WTC11 (cell line): Measurements from ENCODE around the gene DUOX2. TPM values are rescaled to one million over a fixed set of nuclear protein-coding genes. Genes with fewer than 3 reads are reported as not detected.

ENCODE experiments used
- ATAC-seq: fragments of 200-7000 bp; cut with Tn5 transposase; 2 replicates; pipeline ENCODE4 v1.10.0; 2021; ENCODE audit warnings: mild to moderate bottlenecking, moderate library complexity
- CTCF ChIA-PET: fragments of 300-600 bp; sonication (Branson Sonifier 250); formaldehyde crosslinking; loops from one replicate; lab custom pipeline; 2021; ENCODE audit warnings: antibody characterized with exemption; lab: Charles Lee
- POLR2A ChIA-PET: fragments of 350-600 bp; sonication (Branson Sonifier 250); formaldehyde crosslinking; loops from one replicate; lab custom pipeline; 2021; ENCODE audit warnings: antibody characterized with exemption; lab: Charles Lee
- DNase-seq: peaks from one replicate; pipeline ENCODE4 v3.0.0; 2021; ENCODE audit warnings: low spot score
- H3K27ac Mint-ChIP-seq: 2 replicates; pipeline ENCODE4 v1.8.0; 2021; ENCODE audit warnings: mixed read lengths
- H3K27me3 Mint-ChIP-seq: 2 replicates; pipeline ENCODE4 v1.8.0; 2021; ENCODE audit warnings: low read depth, mild to moderate bottlenecking, moderate library complexity, mixed read lengths
- H3K36me3 Mint-ChIP-seq: 2 replicates; pipeline ENCODE4 v1.8.0; 2021; ENCODE audit warnings: mixed read lengths
- H3K4me1 Mint-ChIP-seq: 2 replicates; pipeline ENCODE4 v1.8.0; 2022; ENCODE audit warnings: mixed read lengths
- H3K4me3 Mint-ChIP-seq: 2 replicates; pipeline ENCODE4 v1.8.0; 2021; ENCODE audit warnings: mild to moderate bottlenecking, moderate library complexity, mixed read lengths
- H3K9me3 Mint-ChIP-seq: 2 replicates; pipeline ENCODE4 v1.8.0; 2021; ENCODE audit warnings: mixed read lengths
- ETV6 ChIP-seq: sonication (generic); formaldehyde crosslinking; IDR thresholded peaks from 2 replicates; pipeline ENCODE4 v1.8.1; 2022; ENCODE audit warnings: mild to moderate bottlenecking, missing genetic modification reagents
- FOXK1 ChIP-seq: sonication (generic); formaldehyde crosslinking; IDR thresholded peaks from 2 replicates; pipeline ENCODE4 v1.8.0; 2022; ENCODE audit warnings: mild to moderate bottlenecking, moderate library complexity, missing genetic modification reagents
- FOXP1 ChIP-seq: sonication (generic); formaldehyde crosslinking; IDR thresholded peaks from 2 replicates; pipeline ENCODE4 v1.8.0; 2022; ENCODE audit warnings: missing genetic modification reagents, mild to moderate bottlenecking, moderate library complexity, borderline replicate concordance
- NR1H2 ChIP-seq: sonication (generic); formaldehyde crosslinking; IDR thresholded peaks from 2 replicates; pipeline ENCODE4 v1.9.0; 2021; ENCODE audit warnings: mild to moderate bottlenecking, moderate library complexity, missing genetic modification reagents
- PRRX2 ChIP-seq: fragments of 250-450 bp; sonication (Bioruptor Pico); IDR thresholded peaks from 2 replicates; pipeline ENCODE4 v1.8.0; 2021; ENCODE audit warnings: mild to moderate bottlenecking
- RELA ChIP-seq: sonication (generic); formaldehyde crosslinking; IDR thresholded peaks from 2 replicates; pipeline ENCODE4 v1.8.1; 2022; ENCODE audit warnings: missing genetic modification reagents, mild to moderate bottlenecking, borderline replicate concordance
- SMAD4 ChIP-seq: sonication (generic); formaldehyde crosslinking; IDR thresholded peaks from 2 replicates; pipeline ENCODE4 v1.8.0; 2022; ENCODE audit warnings: mild to moderate bottlenecking, missing genetic modification reagents
- SOX15 ChIP-seq: fragments of 250-450 bp; sonication (Bioruptor Pico); IDR thresholded peaks from 2 replicates; pipeline ENCODE4 v1.9.0; 2021; ENCODE audit warnings: mild to moderate bottlenecking
- TEAD1 ChIP-seq: sonication (generic); formaldehyde crosslinking; IDR thresholded peaks from 2 replicates; pipeline ENCODE4 v1.8.0; 2022; ENCODE audit warnings: mild to moderate bottlenecking, missing genetic modification reagents
- TEAD4 ChIP-seq: sonication (generic); formaldehyde crosslinking; IDR thresholded peaks from 2 replicates; pipeline ENCODE4 v1.8.0; 2022; ENCODE audit warnings: mild to moderate bottlenecking, missing genetic modification reagents
- TP53 ChIP-seq: sonication (generic); formaldehyde crosslinking; IDR thresholded peaks from 2 replicates; pipeline ENCODE4 v1.8.1; 2023; ENCODE audit warnings: mild to moderate bottlenecking, missing genetic modification reagents
- ZBTB21 ChIP-seq: sonication (generic); formaldehyde crosslinking; IDR thresholded peaks from 2 replicates; pipeline ENCODE4 v1.8.1; 2023; ENCODE audit warnings: mild to moderate bottlenecking, missing genetic modification reagents, borderline replicate concordance
- ZNF138 ChIP-seq: sonication (generic); formaldehyde crosslinking; conservative IDR thresholded peaks from 2 replicates; pipeline ENCODE4 v1.8.1; 2022; ENCODE audit warnings: mild to moderate bottlenecking, moderate library complexity, missing genetic modification reagents
- ZNF317 ChIP-seq: sonication (generic); formaldehyde crosslinking; IDR thresholded peaks from 2 replicates; pipeline ENCODE4 v1.8.1; 2023; ENCODE audit warnings: low read depth, mild to moderate bottlenecking, moderate library complexity, missing genetic modification reagents, borderline replicate concordance
- total RNA-seq: library from RNA; stranded (reverse); gene quantifications from 3 replicates; pipeline ENCODE4 v1.2.3, GENCODE V29; 2021
- TF ChIP-seq, protein P1 (sequence below): sonication (generic); formaldehyde crosslinking; IDR thresholded peaks from 2 replicates; pipeline ENCODE4 v1.8.1; 2023; ENCODE audit warnings: mild to moderate bottlenecking, missing genetic modification reagents
- TF ChIP-seq, protein P2 (sequence below): sonication (generic); formaldehyde crosslinking; IDR thresholded peaks from 2 replicates; pipeline ENCODE4 v1.8.1; 2023; ENCODE audit warnings: mild to moderate bottlenecking, moderate library complexity, missing genetic modification reagents
- TF ChIP-seq, protein P3 (sequence below): sonication (generic); formaldehyde crosslinking; IDR thresholded peaks from 2 replicates; pipeline ENCODE4 v1.8.0; 2023; ENCODE audit warnings: missing genetic modification reagents, mild to moderate bottlenecking, borderline replicate concordance
- TF ChIP-seq, protein P4 (sequence below): sonication (generic); formaldehyde crosslinking; IDR thresholded peaks from 2 replicates; pipeline ENCODE4 v1.8.1; 2022; ENCODE audit warnings: mild to moderate bottlenecking, moderate library complexity, missing genetic modification reagents
- TF ChIP-seq, protein P5 (sequence below): sonication (generic); formaldehyde crosslinking; IDR thresholded peaks from 2 replicates; pipeline ENCODE4 v1.8.0; 2022; ENCODE audit warnings: mild to moderate bottlenecking, missing genetic modification reagents
- TF ChIP-seq, protein P6 (sequence below): sonication (generic); formaldehyde crosslinking; IDR thresholded peaks from 2 replicates; pipeline ENCODE4 v1.8.0; 2022; ENCODE audit warnings: mild to moderate bottlenecking, missing genetic modification reagents
- TF ChIP-seq, protein P7 (sequence below): fragments of 200-600 bp; IDR thresholded peaks from 2 replicates; pipeline ENCODE4 v1.8.0; 2022; ENCODE audit warnings: antibody characterized with exemption
- TF ChIP-seq, protein P8 (sequence below): sonication (generic); formaldehyde crosslinking; IDR thresholded peaks from 2 replicates; pipeline ENCODE4 v1.8.1; 2022; ENCODE audit warnings: missing genetic modification reagents, borderline replicate concordance

Gene DUOX2
- total RNA-seq, 1 experiment from 2014 or later, result 0.13 TPM

DNA sequence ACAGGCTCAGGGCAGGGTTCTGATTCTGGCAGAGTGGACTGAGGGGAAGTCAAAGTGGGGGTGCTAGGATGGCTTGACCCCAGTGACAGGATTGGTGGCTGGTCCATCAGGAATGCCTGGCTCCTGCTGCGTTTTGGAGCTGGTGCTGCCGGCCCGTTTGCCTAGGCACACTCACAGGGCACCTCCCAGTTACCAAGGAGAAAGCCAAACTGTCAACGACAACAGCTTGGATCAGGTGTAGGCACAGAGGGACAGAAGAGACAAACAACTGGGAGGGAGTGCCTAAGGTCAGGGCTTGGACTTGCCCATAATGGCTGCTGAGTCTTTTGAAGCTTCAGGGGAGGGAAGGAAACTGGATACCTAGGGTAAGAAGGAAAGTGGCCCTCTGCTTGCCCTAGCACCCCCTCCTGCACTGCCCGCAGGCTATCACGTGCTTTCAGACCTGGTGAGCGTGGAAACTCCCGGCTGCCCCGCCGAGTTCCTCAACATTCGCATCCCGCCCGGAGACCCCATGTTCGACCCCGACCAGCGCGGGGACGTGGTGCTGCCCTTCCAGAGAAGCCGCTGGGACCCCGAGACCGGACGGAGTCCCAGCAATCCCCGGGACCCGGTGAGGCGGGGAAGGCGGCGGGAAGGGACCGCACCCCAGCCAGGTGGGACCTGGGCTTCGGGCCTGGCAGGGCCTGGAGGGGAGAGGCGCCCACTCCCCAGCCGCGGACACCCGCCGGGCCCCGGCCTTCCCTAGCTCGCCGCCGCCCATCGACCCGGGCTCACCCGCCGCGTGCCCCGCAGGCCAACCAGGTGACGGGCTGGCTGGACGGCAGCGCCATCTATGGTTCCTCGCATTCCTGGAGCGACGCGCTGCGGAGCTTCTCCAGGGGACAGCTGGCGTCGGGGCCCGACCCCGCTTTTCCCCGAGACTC, 21.0 kb upstream of the DUOX2 start:
- POLR2A ChIA-PET, result interaction anchor here (0.6 to 1.2 kb wide), 3 partner anchors 17 to 281 kb away, joined by 3 to 5 read pairs (median 3); no protein-coding TSS in a partner anchor
- H3K9me3 Mint-ChIP-seq, result no peaks in the 10 kb centered on the region
- no peaks in the 10 kb centered on the region for H3K36me3 Mint-ChIP-seq
- CTCF ChIA-PET, result interaction anchor here (1.1 to 11.0 kb wide), 7 partner anchors 9 to 267 kb away, joined by 3 to 231 read pairs (median 6); partner anchors contain the start of genes DUOX2 and DUOXA2
- ATAC-seq (peak; percentile 72), DNase-seq (peak; percentile 60)
- no peak overlapping the region for H3K27ac Mint-ChIP-seq
- peaks cover 83% of the 10 kb centered on the region for H3K27me3 Mint-ChIP-seq
- H3K4me3 Mint-ChIP-seq, result peak overlapping the region; percentile 66
- peaks cover 12% of the 10 kb centered on the region for H3K4me1 Mint-ChIP-seq
- TF ChIP-seq TEAD1 (CRISPR knock-in tag) (peak; percentile 64; the same call in 1 of the 2 replicates), SOX15 (CRISPR knock-in tag) (no peak), ZNF317 (CRISPR knock-in tag) (peak; percentile 53; the same call in 1 of the 2 replicates), NR1H2 (CRISPR knock-in tag) (no peak), RELA (CRISPR knock-in tag) (peak; percentile 68; the same call in 1 of the 2 replicates), ZBTB21 (CRISPR knock-in tag) (peak; percentile 62; the same call in 1 of the 2 replicates), ETV6 (CRISPR knock-in tag) (peak; percentile 73; the same call in 1 of the 2 replicates), SMAD4 (CRISPR knock-in tag) (no peak), PRRX2 (CRISPR knock-in tag) (no peak), FOXK1 (CRISPR knock-in tag) (peak; percentile 51; the same call in 1 of the 2 replicates), ZNF138 (CRISPR knock-in tag) (no peak), TEAD4 (CRISPR knock-in tag) (peak; percentile 65; the same call in 1 of the 2 replicates), FOXP1 (CRISPR knock-in tag) (peak; percentile 84; the same call in 1 of the 2 replicates), TP53 (CRISPR knock-in tag) (peak; percentile 42; the same call in 1 of the 2 replicates)
- TF ChIP-seq, protein P1, sequence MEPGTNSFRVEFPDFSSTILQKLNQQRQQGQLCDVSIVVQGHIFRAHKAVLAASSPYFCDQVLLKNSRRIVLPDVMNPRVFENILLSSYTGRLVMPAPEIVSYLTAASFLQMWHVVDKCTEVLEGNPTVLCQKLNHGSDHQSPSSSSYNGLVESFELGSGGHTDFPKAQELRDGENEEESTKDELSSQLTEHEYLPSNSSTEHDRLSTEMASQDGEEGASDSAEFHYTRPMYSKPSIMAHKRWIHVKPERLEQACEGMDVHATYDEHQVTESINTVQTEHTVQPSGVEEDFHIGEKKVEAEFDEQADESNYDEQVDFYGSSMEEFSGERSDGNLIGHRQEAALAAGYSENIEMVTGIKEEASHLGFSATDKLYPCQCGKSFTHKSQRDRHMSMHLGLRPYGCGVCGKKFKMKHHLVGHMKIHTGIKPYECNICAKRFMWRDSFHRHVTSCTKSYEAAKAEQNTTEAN (CRISPR knock-in tag), result 0 out of 2 replicates have a peak, but pooled peaks have one; percentile 58
- TF ChIP-seq, protein P2, sequence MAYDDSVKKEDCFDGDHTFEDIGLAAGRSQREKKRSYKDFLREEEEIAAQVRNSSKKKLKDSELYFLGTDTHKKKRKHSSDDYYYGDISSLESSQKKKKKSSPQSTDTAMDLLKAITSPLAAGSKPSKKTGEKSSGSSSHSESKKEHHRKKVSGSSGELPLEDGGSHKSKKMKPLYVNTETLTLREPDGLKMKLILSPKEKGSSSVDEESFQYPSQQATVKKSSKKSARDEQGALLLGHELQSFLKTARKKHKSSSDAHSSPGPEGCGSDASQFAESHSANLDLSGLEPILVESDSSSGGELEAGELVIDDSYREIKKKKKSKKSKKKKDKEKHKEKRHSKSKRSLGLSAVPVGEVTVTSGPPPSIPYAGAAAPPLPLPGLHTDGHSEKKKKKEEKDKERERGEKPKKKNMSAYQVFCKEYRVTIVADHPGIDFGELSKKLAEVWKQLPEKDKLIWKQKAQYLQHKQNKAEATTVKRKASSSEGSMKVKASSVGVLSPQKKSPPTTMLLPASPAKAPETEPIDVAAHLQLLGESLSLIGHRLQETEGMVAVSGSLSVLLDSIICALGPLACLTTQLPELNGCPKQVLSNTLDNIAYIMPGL (CRISPR knock-in tag), result peak; percentile 73
- TF ChIP-seq, protein P3, sequence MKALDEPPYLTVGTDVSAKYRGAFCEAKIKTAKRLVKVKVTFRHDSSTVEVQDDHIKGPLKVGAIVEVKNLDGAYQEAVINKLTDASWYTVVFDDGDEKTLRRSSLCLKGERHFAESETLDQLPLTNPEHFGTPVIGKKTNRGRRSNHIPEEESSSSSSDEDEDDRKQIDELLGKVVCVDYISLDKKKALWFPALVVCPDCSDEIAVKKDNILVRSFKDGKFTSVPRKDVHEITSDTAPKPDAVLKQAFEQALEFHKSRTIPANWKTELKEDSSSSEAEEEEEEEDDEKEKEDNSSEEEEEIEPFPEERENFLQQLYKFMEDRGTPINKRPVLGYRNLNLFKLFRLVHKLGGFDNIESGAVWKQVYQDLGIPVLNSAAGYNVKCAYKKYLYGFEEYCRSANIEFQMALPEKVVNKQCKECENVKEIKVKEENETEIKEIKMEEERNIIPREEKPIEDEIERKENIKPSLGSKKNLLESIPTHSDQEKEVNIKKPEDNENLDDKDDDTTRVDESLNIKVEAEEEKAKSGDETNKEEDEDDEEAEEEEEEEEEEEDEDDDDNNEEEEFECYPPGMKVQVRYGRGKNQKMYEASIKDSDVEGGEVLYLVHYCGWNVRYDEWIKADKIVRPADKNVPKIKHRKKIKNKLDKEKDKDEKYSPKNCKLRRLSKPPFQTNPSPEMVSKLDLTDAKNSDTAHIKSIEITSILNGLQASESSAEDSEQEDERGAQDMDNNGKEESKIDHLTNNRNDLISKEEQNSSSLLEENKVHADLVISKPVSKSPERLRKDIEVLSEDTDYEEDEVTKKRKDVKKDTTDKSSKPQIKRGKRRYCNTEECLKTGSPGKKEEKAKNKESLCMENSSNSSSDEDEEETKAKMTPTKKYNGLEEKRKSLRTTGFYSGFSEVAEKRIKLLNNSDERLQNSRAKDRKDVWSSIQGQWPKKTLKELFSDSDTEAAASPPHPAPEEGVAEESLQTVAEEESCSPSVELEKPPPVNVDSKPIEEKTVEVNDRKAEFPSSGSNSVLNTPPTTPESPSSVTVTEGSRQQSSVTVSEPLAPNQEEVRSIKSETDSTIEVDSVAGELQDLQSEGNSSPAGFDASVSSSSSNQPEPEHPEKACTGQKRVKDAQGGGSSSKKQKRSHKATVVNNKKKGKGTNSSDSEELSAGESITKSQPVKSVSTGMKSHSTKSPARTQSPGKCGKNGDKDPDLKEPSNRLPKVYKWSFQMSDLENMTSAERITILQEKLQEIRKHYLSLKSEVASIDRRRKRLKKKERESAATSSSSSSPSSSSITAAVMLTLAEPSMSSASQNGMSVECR (CRISPR knock-in tag), result 0 out of 2 replicates have a peak, but pooled peaks have one; percentile 61
- TF ChIP-seq, protein P4, sequence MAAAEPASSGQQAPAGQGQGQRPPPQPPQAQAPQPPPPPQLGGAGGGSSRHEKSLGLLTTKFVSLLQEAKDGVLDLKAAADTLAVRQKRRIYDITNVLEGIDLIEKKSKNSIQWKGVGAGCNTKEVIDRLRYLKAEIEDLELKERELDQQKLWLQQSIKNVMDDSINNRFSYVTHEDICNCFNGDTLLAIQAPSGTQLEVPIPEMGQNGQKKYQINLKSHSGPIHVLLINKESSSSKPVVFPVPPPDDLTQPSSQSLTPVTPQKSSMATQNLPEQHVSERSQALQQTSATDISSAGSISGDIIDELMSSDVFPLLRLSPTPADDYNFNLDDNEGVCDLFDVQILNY (CRISPR knock-in tag), result peak; percentile 83; the same call in 1 of the 2 replicates
- TF ChIP-seq, protein P5, sequence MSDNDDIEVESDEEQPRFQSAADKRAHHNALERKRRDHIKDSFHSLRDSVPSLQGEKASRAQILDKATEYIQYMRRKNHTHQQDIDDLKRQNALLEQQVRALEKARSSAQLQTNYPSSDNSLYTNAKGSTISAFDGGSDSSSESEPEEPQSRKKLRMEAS (CRISPR knock-in tag), result peak; percentile 94; the same call in 1 of the 2 replicates
- TF ChIP-seq, protein P6, sequence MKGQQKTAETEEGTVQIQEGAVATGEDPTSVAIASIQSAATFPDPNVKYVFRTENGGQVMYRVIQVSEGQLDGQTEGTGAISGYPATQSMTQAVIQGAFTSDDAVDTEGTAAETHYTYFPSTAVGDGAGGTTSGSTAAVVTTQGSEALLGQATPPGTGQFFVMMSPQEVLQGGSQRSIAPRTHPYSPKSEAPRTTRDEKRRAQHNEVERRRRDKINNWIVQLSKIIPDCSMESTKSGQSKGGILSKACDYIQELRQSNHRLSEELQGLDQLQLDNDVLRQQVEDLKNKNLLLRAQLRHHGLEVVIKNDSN (CRISPR knock-in tag), result peak; percentile 43; the same call in 1 of the 2 replicates
- TF ChIP-seq, protein P7, sequence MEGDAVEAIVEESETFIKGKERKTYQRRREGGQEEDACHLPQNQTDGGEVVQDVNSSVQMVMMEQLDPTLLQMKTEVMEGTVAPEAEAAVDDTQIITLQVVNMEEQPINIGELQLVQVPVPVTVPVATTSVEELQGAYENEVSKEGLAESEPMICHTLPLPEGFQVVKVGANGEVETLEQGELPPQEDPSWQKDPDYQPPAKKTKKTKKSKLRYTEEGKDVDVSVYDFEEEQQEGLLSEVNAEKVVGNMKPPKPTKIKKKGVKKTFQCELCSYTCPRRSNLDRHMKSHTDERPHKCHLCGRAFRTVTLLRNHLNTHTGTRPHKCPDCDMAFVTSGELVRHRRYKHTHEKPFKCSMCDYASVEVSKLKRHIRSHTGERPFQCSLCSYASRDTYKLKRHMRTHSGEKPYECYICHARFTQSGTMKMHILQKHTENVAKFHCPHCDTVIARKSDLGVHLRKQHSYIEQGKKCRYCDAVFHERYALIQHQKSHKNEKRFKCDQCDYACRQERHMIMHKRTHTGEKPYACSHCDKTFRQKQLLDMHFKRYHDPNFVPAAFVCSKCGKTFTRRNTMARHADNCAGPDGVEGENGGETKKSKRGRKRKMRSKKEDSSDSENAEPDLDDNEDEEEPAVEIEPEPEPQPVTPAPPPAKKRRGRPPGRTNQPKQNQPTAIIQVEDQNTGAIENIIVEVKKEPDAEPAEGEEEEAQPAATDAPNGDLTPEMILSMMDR, result no peak
- TF ChIP-seq, protein P8, sequence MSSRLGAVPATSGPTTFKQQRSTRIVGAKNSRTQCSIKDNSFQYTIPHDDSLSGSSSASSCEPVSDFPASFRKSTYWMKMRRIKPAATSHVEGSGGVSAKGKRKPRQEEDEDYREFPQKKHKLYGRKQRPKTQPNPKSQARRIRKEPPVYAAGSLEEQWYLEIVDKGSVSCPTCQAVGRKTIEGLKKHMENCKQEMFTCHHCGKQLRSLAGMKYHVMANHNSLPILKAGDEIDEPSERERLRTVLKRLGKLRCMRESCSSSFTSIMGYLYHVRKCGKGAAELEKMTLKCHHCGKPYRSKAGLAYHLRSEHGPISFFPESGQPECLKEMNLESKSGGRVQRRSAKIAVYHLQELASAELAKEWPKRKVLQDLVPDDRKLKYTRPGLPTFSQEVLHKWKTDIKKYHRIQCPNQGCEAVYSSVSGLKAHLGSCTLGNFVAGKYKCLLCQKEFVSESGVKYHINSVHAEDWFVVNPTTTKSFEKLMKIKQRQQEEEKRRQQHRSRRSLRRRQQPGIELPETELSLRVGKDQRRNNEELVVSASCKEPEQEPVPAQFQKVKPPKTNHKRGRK (CRISPR knock-in tag), result no peak
